ENCODE measurements around the gene SLIT1. TPM values are rescaled to one million over a fixed set of nuclear protein-coding genes. Genes with fewer than 3 reads are reported as not detected.
A peak's percentile ranks its signal among the peaks of the same experiment; 100 is the strongest.

Gene SLIT1
- total and polyA plus RNA-seq, 7 donors, result 0.04 to 0.30 (median 0.08) TPM

GRCh38 chr10:97115846-97116245 lies 69.9 kb downstream of the SLIT1 start:
- no peaks in the 10 kb centered on the region for H3K27me3 ChIP-seq (ENCODE audit: insufficient read depth in 3 of 3, low read length in 2 of 3)
- DNase-seq (no peak), ATAC-seq (no peak)
- peaks cover 5% of the 10 kb centered on the region for H3K4me1 ChIP-seq
- H3K4me3 ChIP-seq, result no peak overlapping the region
- no peaks in the 10 kb centered on the region for H3K36me3 ChIP-seq (ENCODE audit: insufficient read depth in 1 of 2, low read depth in 1 of 2)
- intact Hi-C loops (cut with DNase I), result loop anchor here (2.0 kb wide), 2 partner anchors 43 to 79 kb away; no protein-coding TSS in a partner anchor
- H3K27ac ChIP-seq, result no peak overlapping the region
- H3K9me3 ChIP-seq, result no peaks in the 10 kb centered on the region
- WGBS, 3 donors, result 69 to 83% (median 74%) methylated on average over 2 of the region's 2 CpGs
- TF ChIP-seq CTCF (IDR thresholded peaks at IDR 0.05), result no peak

GRCh38 chr10:97111615-97112014 lies 74.1 kb downstream of the SLIT1 start:
- no peak overlapping the region for H3K4me3 ChIP-seq
- peaks cover 10% of the 10 kb centered on the region for H3K4me1 ChIP-seq
- ATAC-seq, result no peak
- DNase-seq, result no peak
- TF ChIP-seq CTCF (IDR thresholded peaks at IDR 0.05), result no peak
- no peaks in the 10 kb centered on the region for H3K9me3 ChIP-seq
- H3K36me3 ChIP-seq (ENCODE audit: insufficient read depth in 1 of 2, low read depth in 1 of 2), result no peaks in the 10 kb centered on the region
- H3K27ac ChIP-seq, result no peak overlapping the region
- WGBS, 3 donors, result 66 to 70% (median 70%) methylated on average over 11 of the region's 11 CpGs
- H3K27me3 ChIP-seq (ENCODE audit: insufficient read depth in 3 of 3, low read length in 2 of 3), result no peaks in the 10 kb centered on the region
- intact Hi-C loops (cut with DNase I), result no loop called here

- Histone ChIP-seq H3K27me3 (ENCODE audit: insufficient read depth in 3 of 3, low read length in 2 of 3) (no peaks in the 10 kb centered on the region), H3K9me3 (no peaks in the 10 kb centered on the region), H3K27ac (no peak overlapping the region), H3K4me3 (no peak overlapping the region), H3K36me3 (ENCODE audit: insufficient read depth in 1 of 2, low read depth in 1 of 2) (no peaks in the 10 kb centered on the region), H3K4me1 (peaks cover 10% of the 10 kb centered on the region)
- DNase-seq, result no peak
- intact Hi-C loops (cut with DNase I), result no loop called here
- WGBS, 3 donors, result 14 to 38% (median 22%) methylated on average over 6 of the region's 6 CpGs
- ATAC-seq, result peak in 2 of 4 donors; percentile 38 to 67
- no peak for TF ChIP-seq CTCF (IDR thresholded peaks at IDR 0.05)
These were observed 76.2 kb downstream of the SLIT1 start for GRCh38 chr10:97109547-97109946.

- Histone ChIP-seq H3K36me3 (ENCODE audit: insufficient read depth in 1 of 2, low read depth in 1 of 2) (no peaks in the 10 kb centered on the region), H3K4me1 (peaks cover 10% of the 10 kb centered on the region), H3K4me3 (no peak overlapping the region), H3K9me3 (no peaks in the 10 kb centered on the region), H3K27ac (no peak overlapping the region), H3K27me3 (ENCODE audit: insufficient read depth in 3 of 3, low read length in 2 of 3) (no peaks in the 10 kb centered on the region)
- no peak for DNase-seq
- ATAC-seq, result no peak
- WGBS, 3 donors, result 68 to 80% (median 74%) methylated on average over 5 of the region's 5 CpGs
- intact Hi-C loops (cut with DNase I), result no loop called here
- TF ChIP-seq CTCF (IDR thresholded peaks at IDR 0.05), result no peak
These were observed 78.2 kb downstream of the SLIT1 start for GRCh38 chr10:97107551-97107950.

- no peak overlapping the region for H3K4me3 ChIP-seq
- H3K9me3 ChIP-seq, result no peaks in the 10 kb centered on the region
- no peak for TF ChIP-seq CTCF (IDR thresholded peaks at IDR 0.05)
- no peaks in the 10 kb centered on the region for H3K36me3 ChIP-seq (ENCODE audit: insufficient read depth in 1 of 2, low read depth in 1 of 2)
- H3K4me1 ChIP-seq, result peaks cover 10% of the 10 kb centered on the region
- no peak for ATAC-seq
- no peak overlapping the region for H3K27ac ChIP-seq
- 72 to 79% (median 77%) methylated on average over 6 of the region's 6 CpGs for WGBS, 3 donors
- intact Hi-C loops (cut with DNase I), result no loop called here
- no peaks in the 10 kb centered on the region for H3K27me3 ChIP-seq (ENCODE audit: insufficient read depth in 3 of 3, low read length in 2 of 3)
- DNase-seq, result no peak
These were observed 79.6 kb downstream of the SLIT1 start for GRCh38 chr10:97106207-97106606.
